Measurements from ENCODE around the gene SEMG2.

Gene SEMG2

GRCh38 chr20:45221076-45221475 lies at the start of gene SEMG2:
SEMG2 (plus strand) TSS chr20:45221373; CDS start chr20:45221390, 17 bp downstream.
- no peak for DNase-seq (ENCODE audit: low read depth in 2 of 3, low spot score in 1 of 3)

- DNase-seq (ENCODE audit: low read depth in 2 of 3, low spot score in 1 of 3): no peak
Measured at GRCh38 chr20:45173522-45173921, 47.7 kb upstream of the SEMG2 start.

GRCh38 chr20:45174434-45175364 lies 46.5 kb upstream of the SEMG2 start, which contains the start of gene PI3:
PI3 (plus strand) TSS chr20:45174902; CDS start chr20:45174923, 21 bp downstream.
- DNase-seq (ENCODE audit: low read depth in 2 of 3, low spot score in 1 of 3): no peak

GRCh38 chr20:45176526-45177267 lies 44.5 kb upstream of the SEMG2 start:
- no peak for DNase-seq (ENCODE audit: low read depth in 2 of 3, low spot score in 1 of 3)

- DNase-seq (ENCODE audit: low read depth in 2 of 3, low spot score in 1 of 3): no peak
Measured at GRCh38 chr20:45179166-45179565, 42.0 kb upstream of the SEMG2 start.

GRCh38 chr20:45181639-45182038 lies 39.5 kb upstream of the SEMG2 start:
- DNase-seq (ENCODE audit: low read depth in 2 of 3, low spot score in 1 of 3): no peak

- DNase-seq (ENCODE audit: low read depth in 2 of 3, low spot score in 1 of 3): no peak
Measured at GRCh38 chr20:45183084-45183483, 38.1 kb upstream of the SEMG2 start.

- DNase-seq (ENCODE audit: low read depth in 2 of 3, low spot score in 1 of 3): no peak
Measured at GRCh38 chr20:45187693-45188092, 33.5 kb upstream of the SEMG2 start.

- DNase-seq (ENCODE audit: low read depth in 2 of 3, low spot score in 1 of 3): no peak
Measured at GRCh38 chr20:45189067-45189609, 32.0 kb upstream of the SEMG2 start.

GRCh38 chr20:45189861-45190260 lies 31.3 kb upstream of the SEMG2 start:
- no peak for DNase-seq (ENCODE audit: low read depth in 2 of 3, low spot score in 1 of 3)

GRCh38 chr20:45191926-45192325 lies 29.2 kb upstream of the SEMG2 start:
- no peak for DNase-seq (ENCODE audit: low read depth in 2 of 3, low spot score in 1 of 3)

- no peak for DNase-seq (ENCODE audit: low read depth in 2 of 3, low spot score in 1 of 3)
Measured at GRCh38 chr20:45193331-45193730, 27.8 kb upstream of the SEMG2 start.

- no peak for DNase-seq (ENCODE audit: low read depth in 2 of 3, low spot score in 1 of 3)
Measured at GRCh38 chr20:45206725-45207124, 14.4 kb upstream of the SEMG2 start, which contains the start of gene SEMG1. SEMG1 (plus strand) TSS chr20:45207033; CDS start chr20:45207054, 21 bp downstream.

- no peak for DNase-seq (ENCODE audit: low read depth in 2 of 3, low spot score in 1 of 3)
Measured at GRCh38 chr20:45209924-45210323, 11.2 kb upstream of the SEMG2 start.

GRCh38 chr20:45211569-45212474 lies 9.4 kb upstream of the SEMG2 start:
- DNase-seq (ENCODE audit: low read depth in 2 of 3, low spot score in 1 of 3): no peak

GRCh38 chr20:45212836-45213235 lies 8.3 kb upstream of the SEMG2 start:
- no peak for DNase-seq (ENCODE audit: low read depth in 2 of 3, low spot score in 1 of 3)

- DNase-seq (ENCODE audit: low read depth in 2 of 3, low spot score in 1 of 3): no peak
Measured at GRCh38 chr20:45218124-45218523, 3.0 kb upstream of the SEMG2 start.

- no peak for DNase-seq (ENCODE audit: low read depth in 2 of 3, low spot score in 1 of 3)
Measured at GRCh38 chr20:45218636-45219035, 2.5 kb upstream of the SEMG2 start.

GRCh38 chr20:45223136-45223535 lies 2.0 kb downstream of the SEMG2 start:
- DNase-seq (ENCODE audit: low read depth in 2 of 3, low spot score in 1 of 3): no peak

GRCh38 chr20:45226287-45226686 lies 5.1 kb downstream of the SEMG2 start:
- DNase-seq (ENCODE audit: low read depth in 2 of 3, low spot score in 1 of 3): no peak
